22Rv1 (cell line): ENCODE results near the gene RSF1.

Experiments
- ZFX ChIP-seq: fragments of 450-650 bp; IDR thresholded peaks from 2 replicates; pipeline ENCODE4 v1.6.1; 2017; ENCODE audit warnings: antibody characterized with exemption, borderline replicate concordance
- TF ChIP-seq, protein P1 (sequence below): fragments of 450-650 bp; IDR thresholded peaks from 2 replicates; pipeline ENCODE4 v1.5.1; 2017; ENCODE audit warnings: mild to moderate bottlenecking

DNA sequence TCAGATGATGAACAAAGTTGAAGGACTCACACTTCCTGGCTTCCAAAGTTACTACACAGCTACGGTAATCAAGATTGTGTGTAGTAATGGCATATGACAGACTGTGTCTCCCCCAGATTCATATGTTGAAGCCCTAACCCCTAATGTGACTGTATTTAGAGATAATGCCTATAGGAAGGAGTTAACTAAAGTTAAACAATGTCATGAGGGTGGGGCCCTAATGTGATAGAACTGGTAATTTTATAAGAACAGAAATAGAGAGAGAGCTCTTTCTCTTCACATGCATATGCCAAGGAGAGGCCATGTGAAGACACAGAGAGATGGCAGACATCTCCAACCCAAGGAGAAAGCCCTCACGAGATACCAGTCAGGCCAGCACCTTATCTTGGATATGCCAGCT lies 8.4 kb upstream of the RSF1 start:
- TF ChIP-seq, protein P1, sequence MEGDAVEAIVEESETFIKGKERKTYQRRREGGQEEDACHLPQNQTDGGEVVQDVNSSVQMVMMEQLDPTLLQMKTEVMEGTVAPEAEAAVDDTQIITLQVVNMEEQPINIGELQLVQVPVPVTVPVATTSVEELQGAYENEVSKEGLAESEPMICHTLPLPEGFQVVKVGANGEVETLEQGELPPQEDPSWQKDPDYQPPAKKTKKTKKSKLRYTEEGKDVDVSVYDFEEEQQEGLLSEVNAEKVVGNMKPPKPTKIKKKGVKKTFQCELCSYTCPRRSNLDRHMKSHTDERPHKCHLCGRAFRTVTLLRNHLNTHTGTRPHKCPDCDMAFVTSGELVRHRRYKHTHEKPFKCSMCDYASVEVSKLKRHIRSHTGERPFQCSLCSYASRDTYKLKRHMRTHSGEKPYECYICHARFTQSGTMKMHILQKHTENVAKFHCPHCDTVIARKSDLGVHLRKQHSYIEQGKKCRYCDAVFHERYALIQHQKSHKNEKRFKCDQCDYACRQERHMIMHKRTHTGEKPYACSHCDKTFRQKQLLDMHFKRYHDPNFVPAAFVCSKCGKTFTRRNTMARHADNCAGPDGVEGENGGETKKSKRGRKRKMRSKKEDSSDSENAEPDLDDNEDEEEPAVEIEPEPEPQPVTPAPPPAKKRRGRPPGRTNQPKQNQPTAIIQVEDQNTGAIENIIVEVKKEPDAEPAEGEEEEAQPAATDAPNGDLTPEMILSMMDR: no peak
- no peak for TF ChIP-seq ZFX
